ENCODE measurements around the gene ETV5. TPM values are rescaled to one million over a fixed set of nuclear protein-coding genes. Genes with fewer than 3 reads are reported as not detected.
A peak's percentile ranks its signal among the peaks of the same experiment; 100 is the strongest.

ETV5 gene
- total and polyA plus RNA-seq, 9 of the 15 experiments (the other 6 are each of a cell fraction or from before 2014, with no cell fraction given) = 9.2 to 25.9 (median 15.9) TPM

DNA sequence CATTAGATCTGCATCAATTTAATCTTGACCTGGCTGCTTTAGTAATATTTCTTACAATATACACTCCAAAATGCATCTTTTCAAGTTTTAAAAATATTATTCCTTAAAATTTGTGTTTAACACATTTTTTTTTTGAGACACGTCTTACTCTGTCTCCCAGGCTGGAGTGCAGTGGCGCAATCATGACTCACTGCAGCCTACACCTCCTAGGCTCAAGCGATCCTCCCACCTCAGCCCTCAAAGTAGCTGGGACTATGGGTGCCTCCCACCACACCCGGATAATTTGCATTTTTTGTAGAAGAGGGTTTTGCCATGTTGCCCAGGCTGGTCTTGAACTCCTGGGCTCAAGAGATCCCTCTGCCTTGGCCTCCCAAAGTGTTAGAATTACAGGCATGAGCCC, 73.6 kb downstream of the ETV5 start (continued):
- TF ChIP-seq, protein P1, sequence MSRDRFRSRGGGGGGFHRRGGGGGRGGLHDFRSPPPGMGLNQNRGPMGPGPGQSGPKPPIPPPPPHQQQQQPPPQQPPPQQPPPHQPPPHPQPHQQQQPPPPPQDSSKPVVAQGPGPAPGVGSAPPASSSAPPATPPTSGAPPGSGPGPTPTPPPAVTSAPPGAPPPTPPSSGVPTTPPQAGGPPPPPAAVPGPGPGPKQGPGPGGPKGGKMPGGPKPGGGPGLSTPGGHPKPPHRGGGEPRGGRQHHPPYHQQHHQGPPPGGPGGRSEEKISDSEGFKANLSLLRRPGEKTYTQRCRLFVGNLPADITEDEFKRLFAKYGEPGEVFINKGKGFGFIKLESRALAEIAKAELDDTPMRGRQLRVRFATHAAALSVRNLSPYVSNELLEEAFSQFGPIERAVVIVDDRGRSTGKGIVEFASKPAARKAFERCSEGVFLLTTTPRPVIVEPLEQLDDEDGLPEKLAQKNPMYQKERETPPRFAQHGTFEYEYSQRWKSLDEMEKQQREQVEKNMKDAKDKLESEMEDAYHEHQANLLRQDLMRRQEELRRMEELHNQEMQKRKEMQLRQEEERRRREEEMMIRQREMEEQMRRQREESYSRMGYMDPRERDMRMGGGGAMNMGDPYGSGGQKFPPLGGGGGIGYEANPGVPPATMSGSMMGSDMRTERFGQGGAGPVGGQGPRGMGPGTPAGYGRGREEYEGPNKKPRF (IDR thresholded peaks at IDR 0.05; ENCODE audit: low read depth, low read length) = no peak
- TF ChIP-seq SNIP1 (IDR thresholded peaks at IDR 0.05; ENCODE audit: low read depth) = no peak
- TF ChIP-seq E2F3 (CRISPR knock-in tag; IDR thresholded peaks at IDR 0.05) = no peak
- TF ChIP-seq ZNF133 (CRISPR knock-in tag; IDR thresholded peaks at IDR 0.05) = no peak
- TF ChIP-seq SIX5 (IDR thresholded peaks at IDR 0.05; ENCODE audit: borderline replicate concordance in 1 of 2, insufficient read depth in 1 of 2, low read depth in 1 of 2, low read length in 2 of 2) = no peak
- no peak for TF ChIP-seq ZZZ3 (IDR thresholded peaks at IDR 0.05)
- no peak for TF ChIP-seq KLF1 (tag; IDR thresholded peaks at IDR 0.05)
- TF ChIP-seq, protein P2, sequence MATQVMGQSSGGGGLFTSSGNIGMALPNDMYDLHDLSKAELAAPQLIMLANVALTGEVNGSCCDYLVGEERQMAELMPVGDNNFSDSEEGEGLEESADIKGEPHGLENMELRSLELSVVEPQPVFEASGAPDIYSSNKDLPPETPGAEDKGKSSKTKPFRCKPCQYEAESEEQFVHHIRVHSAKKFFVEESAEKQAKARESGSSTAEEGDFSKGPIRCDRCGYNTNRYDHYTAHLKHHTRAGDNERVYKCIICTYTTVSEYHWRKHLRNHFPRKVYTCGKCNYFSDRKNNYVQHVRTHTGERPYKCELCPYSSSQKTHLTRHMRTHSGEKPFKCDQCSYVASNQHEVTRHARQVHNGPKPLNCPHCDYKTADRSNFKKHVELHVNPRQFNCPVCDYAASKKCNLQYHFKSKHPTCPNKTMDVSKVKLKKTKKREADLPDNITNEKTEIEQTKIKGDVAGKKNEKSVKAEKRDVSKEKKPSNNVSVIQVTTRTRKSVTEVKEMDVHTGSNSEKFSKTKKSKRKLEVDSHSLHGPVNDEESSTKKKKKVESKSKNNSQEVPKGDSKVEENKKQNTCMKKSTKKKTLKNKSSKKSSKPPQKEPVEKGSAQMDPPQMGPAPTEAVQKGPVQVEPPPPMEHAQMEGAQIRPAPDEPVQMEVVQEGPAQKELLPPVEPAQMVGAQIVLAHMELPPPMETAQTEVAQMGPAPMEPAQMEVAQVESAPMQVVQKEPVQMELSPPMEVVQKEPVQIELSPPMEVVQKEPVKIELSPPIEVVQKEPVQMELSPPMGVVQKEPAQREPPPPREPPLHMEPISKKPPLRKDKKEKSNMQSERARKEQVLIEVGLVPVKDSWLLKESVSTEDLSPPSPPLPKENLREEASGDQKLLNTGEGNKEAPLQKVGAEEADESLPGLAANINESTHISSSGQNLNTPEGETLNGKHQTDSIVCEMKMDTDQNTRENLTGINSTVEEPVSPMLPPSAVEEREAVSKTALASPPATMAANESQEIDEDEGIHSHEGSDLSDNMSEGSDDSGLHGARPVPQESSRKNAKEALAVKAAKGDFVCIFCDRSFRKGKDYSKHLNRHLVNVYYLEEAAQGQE (IDR thresholded peaks at IDR 0.05; ENCODE audit: borderline replicate concordance) = no peak
- TF ChIP-seq, protein P2 (CRISPR knock-in tag; IDR thresholded peaks at IDR 0.05; ENCODE audit: low read depth) = no peak
- no peak for TF ChIP-seq ELF2 (CRISPR knock-in tag; IDR thresholded peaks at IDR 0.05)
- TF ChIP-seq MCM5 (IDR thresholded peaks at IDR 0.05; ENCODE audit: low read depth) = no peak
- no peak for TF ChIP-seq CBFA2T2 (conservative IDR thresholded peaks at IDR 0.05)
- no peak for TF ChIP-seq ZFP36 (IDR thresholded peaks at IDR 0.05; ENCODE audit: low read depth, low read length, partially characterized antibody)
- no peak for TF ChIP-seq ZBED1 (IDR thresholded peaks at IDR 0.05)
- peak; percentile 39; the same call in 1 of the 2 replicates for TF ChIP-seq CREM (IDR thresholded peaks at IDR 0.05; ENCODE audit: low read depth)
- no peak for TF ChIP-seq RBM22 (IDR thresholded peaks at IDR 0.05; ENCODE audit: low read depth, low read length, poor library complexity, severe bottlenecking)
- TF ChIP-seq, protein P3, sequence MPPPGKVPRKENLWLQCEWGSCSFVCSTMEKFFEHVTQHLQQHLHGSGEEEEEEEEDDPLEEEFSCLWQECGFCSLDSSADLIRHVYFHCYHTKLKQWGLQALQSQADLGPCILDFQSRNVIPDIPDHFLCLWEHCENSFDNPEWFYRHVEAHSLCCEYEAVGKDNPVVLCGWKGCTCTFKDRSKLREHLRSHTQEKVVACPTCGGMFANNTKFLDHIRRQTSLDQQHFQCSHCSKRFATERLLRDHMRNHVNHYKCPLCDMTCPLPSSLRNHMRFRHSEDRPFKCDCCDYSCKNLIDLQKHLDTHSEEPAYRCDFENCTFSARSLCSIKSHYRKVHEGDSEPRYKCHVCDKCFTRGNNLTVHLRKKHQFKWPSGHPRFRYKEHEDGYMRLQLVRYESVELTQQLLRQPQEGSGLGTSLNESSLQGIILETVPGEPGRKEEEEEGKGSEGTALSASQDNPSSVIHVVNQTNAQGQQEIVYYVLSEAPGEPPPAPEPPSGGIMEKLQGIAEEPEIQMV (tag; conservative IDR thresholded peaks at IDR 0.05; ENCODE audit: low read depth) = no peak
- no peak for TF ChIP-seq ZNF3 (CRISPR knock-in tag; IDR thresholded peaks at IDR 0.05)
- TF ChIP-seq BRD4 (IDR thresholded peaks at IDR 0.05) = no peak
- TF ChIP-seq EGR1 (conservative IDR thresholded peaks at IDR 0.05) = peak; percentile 59

Measured in K562 (cell line).